ENCODE measurements around the gene CYP27A1.

The CYP27A1 gene

DNA sequence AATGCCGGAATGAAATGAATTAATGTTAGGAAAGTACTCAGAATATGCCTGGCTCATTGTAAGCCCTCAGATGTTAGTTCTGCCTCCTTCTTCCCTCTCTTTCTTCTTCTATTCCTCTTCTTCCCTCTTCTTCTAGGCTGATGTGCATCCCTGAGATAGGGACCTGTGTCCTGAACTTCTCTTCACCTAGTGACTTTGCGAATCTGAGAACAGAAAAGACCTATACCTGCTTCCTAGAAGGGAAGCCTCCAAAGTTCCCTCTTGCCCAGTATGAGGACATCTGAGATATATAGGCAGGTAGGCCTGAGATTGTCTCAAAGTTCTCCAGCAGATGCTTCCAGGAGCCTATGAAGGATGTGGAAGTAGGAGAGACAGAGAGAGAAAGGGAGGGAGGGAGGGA, 8.1 kb upstream of the CYP27A1 start:
- no peak for DNase-seq (ENCODE audit: low read depth in 2 of 2)

GRCh38 chr2:218776488-218776887, 5.5 kb upstream of the CYP27A1 start:
- DNase-seq (ENCODE audit: low read depth in 2 of 2): no peak

DNA sequence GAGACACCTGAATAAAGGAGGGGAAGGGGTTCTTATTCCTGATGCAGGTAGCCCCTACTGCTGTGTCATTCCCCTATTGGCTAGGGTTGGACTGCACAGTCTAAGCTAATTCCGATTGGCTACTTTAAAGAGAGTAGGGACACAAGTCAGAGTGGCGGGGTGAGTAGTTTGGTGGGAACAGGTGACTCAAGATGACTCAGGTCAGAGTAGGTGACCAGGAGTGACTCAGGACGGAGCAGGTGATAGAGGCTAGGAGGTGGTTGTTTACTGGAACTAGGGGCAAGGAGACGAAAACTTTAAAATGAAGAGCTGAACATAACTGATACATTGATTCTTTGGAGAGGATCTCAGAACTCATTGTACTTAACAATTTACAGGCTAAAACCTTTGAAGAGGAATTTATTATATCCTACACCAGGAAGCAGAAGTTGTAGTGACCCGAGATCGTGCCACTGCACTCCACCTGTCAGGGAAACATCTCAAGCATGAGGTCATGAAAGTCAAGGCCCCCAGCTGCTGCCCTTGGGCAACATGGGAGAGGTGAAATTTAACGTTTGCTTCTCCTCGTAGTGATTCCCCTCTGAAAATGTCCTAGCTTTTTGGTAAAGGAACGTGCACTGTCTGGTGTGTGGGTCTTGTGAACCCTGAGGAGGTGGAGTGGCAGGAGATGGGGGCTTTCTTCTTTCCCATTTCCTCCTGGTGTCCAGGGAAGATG, 4.5 kb upstream of the CYP27A1 start:
- DNase-seq (ENCODE audit: low read depth in 2 of 2): no peak

GRCh38 chr2:218780046-218780445, 1.9 kb upstream of the CYP27A1 start:
- no peak for DNase-seq (ENCODE audit: low read depth in 2 of 2)

DNA sequence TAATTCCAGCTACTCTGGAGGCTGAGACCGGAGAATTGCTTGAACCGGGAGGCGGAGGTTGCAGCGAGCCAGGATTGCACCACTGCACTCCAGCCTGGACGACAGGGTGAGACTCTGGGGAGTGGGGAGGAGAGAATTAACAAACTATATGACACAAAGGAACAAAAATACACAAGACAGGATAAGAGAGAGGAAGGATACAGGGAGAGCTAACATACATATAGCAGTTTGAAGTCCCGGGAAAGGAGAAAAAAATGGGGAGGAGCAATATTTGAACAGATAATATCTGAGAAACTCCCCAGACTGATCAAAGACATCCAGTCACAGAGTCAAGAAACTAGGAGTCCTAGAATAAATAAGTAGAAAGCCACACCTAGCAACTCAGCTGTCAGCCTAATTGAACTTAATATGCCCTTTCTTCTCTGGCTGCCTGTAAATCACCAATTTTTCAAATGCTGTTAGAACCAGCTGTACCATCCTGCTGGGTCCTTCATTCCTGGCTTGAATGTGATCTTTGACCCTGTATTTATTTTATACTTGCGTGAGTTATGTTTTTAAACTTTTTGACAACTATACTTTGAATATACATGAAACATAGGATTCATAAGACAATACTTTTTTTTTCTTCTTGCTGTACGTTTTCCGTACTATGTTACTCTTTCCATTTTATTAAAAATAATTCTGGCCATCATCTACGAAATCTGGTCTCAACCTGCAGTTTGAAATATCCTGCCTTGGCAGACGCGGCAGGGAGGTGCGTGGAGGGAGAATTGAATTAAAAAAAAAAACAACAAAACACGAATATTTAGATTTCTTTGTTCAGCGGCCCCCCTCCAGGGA, 876 bp upstream of the CYP27A1 start:
- no peak for DNase-seq (ENCODE audit: low read depth in 2 of 2)

DNA sequence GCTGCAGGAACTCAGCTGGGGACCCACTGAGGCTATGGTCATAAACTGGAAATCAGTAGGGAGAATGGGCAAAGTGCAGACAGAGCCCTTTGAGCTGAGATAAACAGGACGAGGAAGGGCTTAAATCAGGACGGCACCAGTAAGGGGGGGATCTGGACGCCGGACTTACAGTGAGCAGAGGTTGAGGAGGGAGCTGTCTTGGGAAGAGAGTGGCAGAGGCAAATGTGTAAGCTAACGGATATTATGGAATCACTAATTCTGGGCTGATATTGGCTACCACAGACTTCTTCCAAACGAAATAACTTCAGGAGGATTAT, 539 bp downstream of the CYP27A1 start:
- no peak for DNase-seq (ENCODE audit: low read depth in 2 of 2)

DNA sequence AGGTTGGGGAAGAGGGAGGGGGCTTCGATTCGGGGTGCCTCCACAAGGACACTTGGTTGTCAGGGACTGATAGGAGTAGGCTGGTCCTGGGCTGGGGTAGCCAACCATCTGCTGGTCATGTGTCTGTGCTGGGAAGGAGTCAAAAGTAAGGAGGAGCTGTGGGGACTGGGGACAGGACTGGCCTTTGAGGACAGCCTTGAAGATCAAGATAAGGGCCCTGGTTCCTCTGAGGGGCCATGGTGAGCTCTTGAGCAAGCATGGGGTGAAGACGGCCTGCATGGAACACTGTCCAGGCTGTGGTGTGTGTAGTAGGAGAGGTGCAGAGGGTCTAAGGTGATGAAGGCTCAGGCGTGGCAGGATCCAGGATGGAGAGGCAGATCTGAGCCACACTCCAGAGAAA, 1.7 kb downstream of the CYP27A1 start:
- no peak for DNase-seq (ENCODE audit: low read depth in 2 of 2)

DNA sequence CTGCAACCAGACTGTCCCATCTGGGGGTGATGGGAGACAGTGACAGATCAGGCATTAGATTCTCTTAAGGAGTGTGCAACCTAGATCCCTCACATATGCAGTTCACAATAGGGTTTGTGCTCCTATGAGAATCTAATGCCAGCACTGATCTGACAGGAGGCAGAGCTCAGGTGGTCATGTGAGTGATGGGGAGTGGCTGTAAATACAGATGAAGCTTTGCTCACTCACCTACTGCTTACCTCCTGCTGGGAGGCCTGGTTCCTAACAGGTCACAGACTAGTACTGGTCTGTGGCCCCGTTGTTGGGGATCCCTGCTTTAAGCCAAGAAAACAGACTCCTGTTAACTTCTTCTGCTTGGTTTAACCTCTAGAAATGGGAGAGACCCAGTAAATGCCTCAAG, 3.2 kb downstream of the CYP27A1 start:
- DNase-seq (ENCODE audit: low read depth in 2 of 2): no peak

- no peak for DNase-seq (ENCODE audit: low read depth in 2 of 2)
These were observed 4.2 kb downstream of the CYP27A1 start for GRCh38 chr2:218786133-218786532.

DNA sequence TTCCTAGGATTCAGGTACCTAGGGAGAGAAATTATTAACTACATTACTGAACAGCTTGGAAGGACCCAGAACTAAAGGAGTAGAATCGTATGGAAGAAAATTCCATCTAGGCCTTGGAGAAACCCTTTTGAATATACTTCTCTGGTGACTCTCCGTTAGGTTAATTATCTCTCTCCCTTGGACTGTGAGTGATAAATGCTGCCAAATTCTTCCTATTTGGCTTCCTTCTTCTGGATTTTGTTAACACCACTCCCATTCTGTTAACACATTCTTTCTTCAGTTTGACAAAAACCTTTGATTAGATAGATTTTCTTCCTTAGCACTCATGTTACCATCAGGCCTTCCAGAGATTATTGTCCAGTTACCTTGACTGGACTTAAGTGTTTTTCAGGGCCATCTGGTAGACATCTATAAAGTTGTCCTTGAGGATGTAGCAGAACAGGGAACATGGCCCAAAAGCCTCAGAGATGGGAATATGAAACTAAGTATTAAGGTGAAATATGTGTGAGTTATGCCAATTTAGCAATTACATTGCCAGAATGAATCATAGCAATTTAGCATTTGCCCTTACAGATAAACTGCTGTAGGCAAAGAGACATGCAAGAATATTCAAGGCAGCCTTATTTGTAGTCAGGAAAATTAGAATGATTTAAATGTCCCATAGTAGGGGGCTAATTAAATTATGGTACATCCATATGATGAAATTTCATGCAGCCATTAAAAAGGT, 6.7 kb downstream of the CYP27A1 start:
- DNase-seq (ENCODE audit: low read depth in 2 of 2): no peak

- no peak for DNase-seq (ENCODE audit: low read depth in 2 of 2)
These were observed 10.5 kb downstream of the CYP27A1 start for GRCh38 chr2:218792433-218792832.

GRCh38 chr2:218796691-218797090, 14.7 kb downstream of the CYP27A1 start:
- DNase-seq (ENCODE audit: low read depth in 2 of 2): no peak

DNA sequence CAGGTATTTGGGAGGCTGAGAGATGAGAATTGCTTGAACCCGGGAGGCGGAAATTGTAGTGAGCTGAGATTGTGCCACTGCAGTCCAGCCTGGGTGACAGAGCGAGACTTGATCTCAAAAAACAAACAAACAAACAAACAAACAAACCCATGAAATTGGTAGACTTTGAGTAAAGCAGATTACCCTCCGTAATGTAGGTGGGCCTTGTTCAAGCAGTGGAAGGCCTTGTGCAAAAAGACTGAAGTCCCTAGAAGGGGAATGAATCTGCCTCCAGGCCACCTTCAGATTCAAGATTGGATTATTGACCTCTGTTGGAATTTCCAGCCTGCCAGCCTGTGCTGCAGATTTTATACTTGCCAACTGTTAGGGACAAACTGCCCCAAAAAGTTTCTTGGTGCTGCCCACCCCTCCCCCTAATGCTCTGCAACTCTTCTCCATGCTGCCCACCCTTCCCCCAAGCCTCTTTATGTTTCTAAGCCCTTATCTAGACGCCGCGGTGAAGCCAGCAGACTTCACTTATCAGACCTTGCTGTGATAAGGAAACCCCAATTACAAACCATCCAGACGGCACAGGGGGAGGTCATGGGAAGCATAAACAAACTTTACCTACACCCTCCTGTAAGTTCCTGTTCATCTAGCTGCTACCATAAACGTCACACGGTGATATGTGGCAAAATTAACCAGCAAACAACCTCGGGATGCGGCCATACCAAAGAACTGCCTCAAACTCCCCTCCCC, 17.0 kb downstream of the CYP27A1 start:
- no peak for DNase-seq (ENCODE audit: low read depth in 2 of 2)

DNA sequence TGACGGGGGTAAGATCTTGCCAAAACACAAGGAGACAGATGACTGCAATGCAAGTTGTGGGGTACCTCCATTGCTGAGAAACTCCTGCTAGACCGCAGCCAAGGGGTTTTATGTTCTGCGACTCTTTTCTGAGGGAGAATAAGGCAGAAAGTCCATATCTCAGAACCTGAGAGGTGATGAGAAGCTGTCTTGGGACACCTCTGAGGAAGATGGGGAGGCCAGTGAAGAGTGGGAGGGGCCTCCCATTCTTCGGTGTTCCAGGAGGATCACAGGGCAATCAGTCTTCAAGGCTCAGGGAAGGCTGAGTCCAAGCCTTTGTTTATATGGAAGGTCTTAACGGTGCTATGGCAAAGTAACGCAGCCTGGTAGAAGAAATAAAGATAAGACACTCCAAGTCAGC, 18.0 kb downstream of the CYP27A1 start:
- DNase-seq (ENCODE audit: low read depth in 2 of 2): no peak

DNA sequence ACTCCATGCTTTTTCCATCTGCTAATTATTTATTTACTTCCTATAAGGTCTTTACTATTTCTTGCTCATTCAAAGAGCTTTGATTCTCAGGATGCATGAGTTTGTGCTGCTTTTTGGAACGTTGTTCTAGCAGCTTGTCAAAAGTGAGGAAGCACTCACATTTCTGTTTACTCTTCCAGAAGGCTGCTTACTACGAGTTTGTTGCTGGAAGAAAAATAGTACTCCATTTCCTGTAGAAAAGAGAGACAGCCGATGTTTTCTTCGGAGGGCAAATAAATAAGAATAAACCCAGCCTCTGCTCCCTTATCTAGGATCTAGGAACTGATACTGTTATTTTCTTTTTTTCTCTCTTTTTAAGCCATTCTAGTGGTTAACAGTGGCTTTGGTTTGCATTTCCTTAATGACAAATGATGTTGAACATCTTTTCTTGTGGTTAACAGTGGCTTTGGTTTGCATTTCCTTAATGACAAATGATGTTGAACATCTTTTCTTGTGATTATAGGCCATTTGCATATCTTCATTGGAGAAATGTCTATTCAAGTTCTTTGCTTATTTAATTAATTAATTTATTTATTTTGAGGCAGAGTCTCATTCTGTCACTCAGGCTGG, 20.5 kb downstream of the CYP27A1 start:
- no peak for DNase-seq (ENCODE audit: low read depth in 2 of 2)

- DNase-seq (ENCODE audit: low read depth in 2 of 2): no peak
These were observed 22.9 kb downstream of the CYP27A1 start for GRCh38 chr2:218804817-218805216.

GRCh38 chr2:218805627-218806026, 23.7 kb downstream of the CYP27A1 start:
- DNase-seq (ENCODE audit: low read depth in 2 of 2): no peak

- DNase-seq (ENCODE audit: low read depth in 2 of 2): no peak
These were observed 24.5 kb downstream of the CYP27A1 start for GRCh38 chr2:218806346-218806978.

DNA sequence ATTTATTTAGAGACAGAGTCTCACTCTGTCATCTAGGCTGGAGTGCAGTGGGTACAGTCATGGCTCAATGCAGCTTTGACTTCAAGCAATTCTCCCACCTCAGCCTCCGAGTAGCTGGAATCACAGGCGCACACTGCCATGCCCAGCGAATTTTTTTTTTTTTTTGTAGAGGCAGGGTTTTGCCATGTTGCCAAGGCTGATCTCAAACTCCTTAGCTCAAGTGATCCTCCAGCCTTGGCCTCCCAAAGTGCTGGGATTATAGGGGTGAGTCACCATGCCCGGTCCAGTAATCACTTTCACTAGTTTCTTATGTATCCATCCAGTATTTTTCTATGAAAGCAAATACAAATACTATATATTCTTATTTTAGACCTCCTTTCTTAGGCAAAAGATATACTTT, 25.7 kb downstream of the CYP27A1 start:
- no peak for DNase-seq (ENCODE audit: low read depth in 2 of 2)

GRCh38 chr2:218809515-218809914, 27.6 kb downstream of the CYP27A1 start:
- DNase-seq (ENCODE audit: low read depth in 2 of 2): no peak

DNA sequence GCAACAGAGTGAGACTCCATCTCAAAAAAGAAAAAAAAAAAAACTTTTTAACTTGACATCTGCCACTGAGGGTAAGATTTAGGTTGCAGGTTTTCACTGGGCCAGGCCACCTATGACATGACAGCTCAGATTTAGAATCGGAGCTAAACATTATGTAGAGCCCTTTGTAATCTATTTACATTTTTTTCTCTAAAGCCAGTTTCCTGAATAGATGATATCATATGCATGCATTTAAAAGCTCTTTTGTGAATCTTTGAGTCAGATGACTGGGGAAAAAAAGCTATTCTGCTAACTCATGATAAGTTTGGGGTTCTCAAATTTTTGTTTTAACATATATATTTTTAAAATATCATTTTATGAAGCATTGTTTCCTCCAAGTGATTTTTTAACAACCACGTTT, 28.3 kb downstream of the CYP27A1 start:
- no peak for DNase-seq (ENCODE audit: low read depth in 2 of 2)
